HUES48 (cell line): ENCODE results near the gene DSG2.
A peak's percentile ranks its signal among the peaks of the same experiment; 100 is the strongest.

ENCODE experiments used
- H3K27ac ChIP-seq: one replicate; pipeline ENCODE4 v1.7.0; 2013; ENCODE audit warnings: low read depth, low read length, inconsistent platforms
- H3K27me3 ChIP-seq: 2 replicates; pipeline ENCODE4 v1.6.1; 2013; ENCODE audit warnings: mild to moderate bottlenecking, low read length; ENCODE audit not compliant: control insufficient read depth, insufficient read depth
- H3K36me3 ChIP-seq: 2 replicates; pipeline ENCODE4 v1.6.1; 2013; ENCODE audit warnings: low read length; ENCODE audit not compliant: control insufficient read depth, insufficient read depth
- H3K4me1 ChIP-seq: 2 replicates; pipeline ENCODE4 v1.6.1; 2013; ENCODE audit warnings: mild to moderate bottlenecking, low read length; ENCODE audit not compliant: control insufficient read depth, insufficient read depth
- H3K4me3 ChIP-seq: 2 replicates; pipeline ENCODE4 v1.5.1; 2013; ENCODE audit warnings: mild to moderate bottlenecking, low read depth, low read length
- H3K9ac ChIP-seq: 2 replicates; pipeline ENCODE4 v1.6.1; 2013; ENCODE audit warnings: mild to moderate bottlenecking, low read depth, low read length, moderate library complexity
- H3K9me3 ChIP-seq: 2 replicates; pipeline ENCODE4 v1.6.1; 2013; ENCODE audit warnings: low read length; ENCODE audit not compliant: control insufficient read depth, insufficient read depth

The DSG2 gene

GRCh38 chr18:31497836-31498573 lies at the start of gene DSG2:
TSS of gene DSG2 (plus strand) at chr18:31498177. CDS start at chr18:31498252, 75 bp downstream.
- peaks cover 33% of the 10 kb centered on the region for H3K4me1 ChIP-seq
- no peaks in the 10 kb centered on the region for H3K9me3 ChIP-seq
- H3K9ac ChIP-seq: peak within 1 kb of the TSS; percentile 96
- H3K4me3 ChIP-seq: peak within 1 kb of the TSS; percentile 99
- peaks cover 2% of the 10 kb centered on the region; the same call in 1 of the 2 replicates for H3K36me3 ChIP-seq
- peak within 1 kb of the TSS; percentile 85 for H3K27ac ChIP-seq
- H3K27me3 ChIP-seq: peaks cover 4% of the 10 kb centered on the region; the same call in 1 of the 2 replicates

GRCh38 chr18:31450409-31450808 lies 47.6 kb upstream of the DSG2 start:
- no peaks in the 10 kb centered on the region for H3K27me3 ChIP-seq
- H3K4me1 ChIP-seq: no peaks in the 10 kb centered on the region

DNA sequence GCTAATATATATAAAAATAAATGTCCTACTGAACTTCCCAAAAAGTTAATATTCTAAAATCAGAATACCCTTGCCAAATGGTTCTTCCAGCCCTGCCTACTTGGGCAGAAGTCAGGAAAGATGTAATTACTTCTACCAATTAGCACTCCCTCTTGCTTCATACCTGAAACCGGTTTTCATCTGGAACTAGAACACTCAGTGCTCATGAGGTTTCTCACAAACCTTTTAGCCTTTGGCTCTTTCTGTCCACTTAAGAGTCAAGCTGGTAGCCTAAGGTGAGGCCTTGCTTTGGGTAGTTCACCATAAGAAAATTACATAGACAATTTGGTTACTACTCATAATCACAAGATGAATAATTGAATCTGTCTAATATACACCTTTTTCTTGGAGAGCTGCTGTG lies 46.4 kb upstream of the DSG2 start:
- Histone ChIP-seq H3K9me3 (no peaks in the 10 kb centered on the region), H3K36me3 (no peaks in the 10 kb centered on the region), H3K4me3 (no peak overlapping the region), H3K27me3 (no peaks in the 10 kb centered on the region), H3K4me1 (0 out of 2 replicates have a peak, but pooled peaks cover under 1% of the 10 kb centered on the region), H3K9ac (no peak overlapping the region), H3K27ac (no peak overlapping the region)

More at GRCh38 chr18:31450409-31450808, 47.6 kb upstream of the DSG2 start:
- H3K9me3 ChIP-seq: no peaks in the 10 kb centered on the region
- H3K36me3 ChIP-seq: no peaks in the 10 kb centered on the region
- no peak overlapping the region for H3K27ac ChIP-seq
- H3K4me3 ChIP-seq: no peak overlapping the region
- H3K9ac ChIP-seq: no peak overlapping the region

DNA sequence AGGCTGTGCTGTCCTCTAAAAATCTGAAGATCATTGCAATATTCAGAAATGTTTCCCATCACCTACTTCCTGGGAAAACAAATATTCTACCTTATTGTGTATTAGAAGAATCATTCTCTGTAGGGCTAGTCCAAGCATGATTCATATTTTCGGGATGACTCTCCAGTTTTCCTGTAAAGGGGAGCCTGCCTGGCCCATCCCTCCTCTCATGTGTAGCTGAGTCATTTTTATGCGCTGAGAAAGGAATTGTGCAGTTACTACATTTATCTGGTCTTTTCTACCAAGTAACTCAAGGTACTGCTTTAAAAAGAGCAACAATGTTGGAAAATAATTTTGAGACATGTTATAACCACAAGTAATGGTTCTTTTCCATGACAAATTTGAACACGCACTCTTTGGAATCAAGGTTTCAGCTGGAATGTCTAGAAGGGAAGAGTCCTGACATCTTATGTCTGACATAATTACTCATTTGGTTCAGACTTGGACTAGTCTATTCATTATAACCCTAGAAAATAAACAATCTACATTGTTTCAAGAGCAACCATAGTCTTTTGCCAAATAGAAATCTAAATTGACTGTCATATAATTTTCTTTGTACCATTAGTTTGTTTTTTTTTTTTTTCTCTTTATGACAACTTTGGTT lies 43.8 kb upstream of the DSG2 start:
- no peaks in the 10 kb centered on the region for H3K27me3 ChIP-seq
- H3K9me3 ChIP-seq: no peaks in the 10 kb centered on the region
- H3K27ac ChIP-seq: no peak overlapping the region
- H3K4me3 ChIP-seq: no peak overlapping the region
- peaks cover 11% of the 10 kb centered on the region; the same call in 1 of the 2 replicates for H3K4me1 ChIP-seq
- no peaks in the 10 kb centered on the region for H3K36me3 ChIP-seq
- H3K9ac ChIP-seq: no peak overlapping the region

GRCh38 chr18:31469629-31470028 lies 28.3 kb upstream of the DSG2 start:
- H3K27ac ChIP-seq: no peak overlapping the region
- H3K27me3 ChIP-seq: no peaks in the 10 kb centered on the region
- no peaks in the 10 kb centered on the region for H3K9me3 ChIP-seq
- no peaks in the 10 kb centered on the region for H3K4me1 ChIP-seq
- no peaks in the 10 kb centered on the region for H3K36me3 ChIP-seq
- no peak overlapping the region for H3K4me3 ChIP-seq
- no peak overlapping the region for H3K9ac ChIP-seq

GRCh38 chr18:31478688-31479087 lies 19.3 kb upstream of the DSG2 start:
- Histone ChIP-seq H3K9me3 (no peaks in the 10 kb centered on the region), H3K36me3 (no peaks in the 10 kb centered on the region), H3K27me3 (no peaks in the 10 kb centered on the region), H3K4me1 (no peaks in the 10 kb centered on the region), H3K9ac (no peak overlapping the region), H3K4me3 (no peak overlapping the region), H3K27ac (no peak overlapping the region)

- Histone ChIP-seq H3K4me3 (no peak overlapping the region), H3K9me3 (no peaks in the 10 kb centered on the region), H3K27ac (no peak overlapping the region), H3K4me1 (no peaks in the 10 kb centered on the region), H3K9ac (no peak overlapping the region), H3K36me3 (no peaks in the 10 kb centered on the region), H3K27me3 (no peaks in the 10 kb centered on the region)
Measured at GRCh38 chr18:31482051-31482450, 15.9 kb upstream of the DSG2 start.

DNA sequence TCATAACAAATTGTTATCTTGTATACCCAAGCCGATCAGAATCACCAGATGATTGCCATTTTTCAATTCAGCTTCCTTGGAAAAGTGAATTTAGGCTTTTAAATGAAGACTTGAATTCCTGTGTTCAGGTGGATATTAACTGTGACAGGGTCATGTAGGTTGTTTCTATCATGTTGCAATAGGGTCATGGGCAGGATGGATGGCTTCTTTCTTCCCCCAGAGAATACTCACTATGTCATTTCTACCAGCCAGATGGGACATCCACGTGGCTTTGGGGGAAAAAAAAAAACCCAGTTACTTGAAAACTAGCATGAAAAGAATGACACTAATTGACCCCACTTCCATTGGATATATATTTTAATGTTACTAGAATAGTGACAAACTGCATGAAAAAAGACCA lies 14.6 kb upstream of the DSG2 start:
- no peak overlapping the region for H3K4me3 ChIP-seq
- H3K9ac ChIP-seq: no peak overlapping the region
- H3K4me1 ChIP-seq: no peaks in the 10 kb centered on the region
- H3K9me3 ChIP-seq: no peaks in the 10 kb centered on the region
- H3K27me3 ChIP-seq: no peaks in the 10 kb centered on the region
- no peak overlapping the region for H3K27ac ChIP-seq
- H3K36me3 ChIP-seq: no peaks in the 10 kb centered on the region

- Histone ChIP-seq H3K9me3 (no peaks in the 10 kb centered on the region), H3K27ac (no peak overlapping the region), H3K4me1 (no peaks in the 10 kb centered on the region)
Measured at GRCh38 chr18:31484461-31484860, 13.5 kb upstream of the DSG2 start.

DNA sequence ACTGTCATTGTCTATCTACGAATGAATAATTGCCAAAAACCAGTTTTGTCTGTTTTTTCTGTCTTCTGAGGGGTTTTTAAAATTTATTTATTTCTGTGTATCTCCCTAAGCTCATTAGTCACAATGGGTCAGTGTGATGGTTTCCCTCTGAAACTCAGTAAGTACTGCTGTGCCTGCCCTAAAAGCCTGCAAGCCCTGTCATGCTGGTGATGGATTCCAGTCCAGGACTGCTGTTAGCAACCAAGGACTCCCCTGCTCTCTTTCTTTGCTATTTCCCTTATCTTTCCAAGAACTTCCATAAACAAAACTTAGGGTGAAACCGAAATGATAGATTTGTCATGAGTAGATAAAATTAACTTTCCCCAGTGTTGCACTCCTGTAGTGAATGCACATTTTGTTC lies 11.8 kb upstream of the DSG2 start:
- H3K36me3 ChIP-seq: no peaks in the 10 kb centered on the region

More at GRCh38 chr18:31484461-31484860, 13.5 kb upstream of the DSG2 start:
- H3K4me3 ChIP-seq: no peak overlapping the region
- H3K27me3 ChIP-seq: no peaks in the 10 kb centered on the region
- H3K36me3 ChIP-seq: no peaks in the 10 kb centered on the region
- no peak overlapping the region for H3K9ac ChIP-seq

GRCh38 chr18:31487246-31488015 lies 10.5 kb upstream of the DSG2 start:
- Histone ChIP-seq H3K4me3 (no peak overlapping the region), H3K36me3 (no peaks in the 10 kb centered on the region), H3K27ac (no peak overlapping the region), H3K9ac (no peak overlapping the region), H3K9me3 (no peaks in the 10 kb centered on the region), H3K27me3 (no peaks in the 10 kb centered on the region), H3K4me1 (no peaks in the 10 kb centered on the region)

More for the DNA sequence above, 11.8 kb upstream of the DSG2 start:
- H3K4me1 ChIP-seq: no peaks in the 10 kb centered on the region
- no peaks in the 10 kb centered on the region for H3K9me3 ChIP-seq
- H3K27ac ChIP-seq: no peak overlapping the region
- H3K9ac ChIP-seq: no peak overlapping the region
- no peaks in the 10 kb centered on the region for H3K27me3 ChIP-seq
- no peak overlapping the region for H3K4me3 ChIP-seq
